IgD-negative memory B cell (primary cell): Measurements from ENCODE around the gene ZNF423. TPM values are rescaled to one million over a fixed set of nuclear protein-coding genes. Genes with fewer than 3 reads are reported as not detected.
A peak's percentile ranks its signal among the peaks of the same experiment; 100 is the strongest.

ENCODE experiments used
- H3K27ac Mint-ChIP-seq, 3 donors: one replicate each; pipeline ENCODE4 v1.8.0; 2020 to 2022; ENCODE audit warnings: mild to moderate bottlenecking in 3 of 3, mixed read lengths in 3 of 3, moderate library complexity in 1 of 3
- H3K27me3 Mint-ChIP-seq: one replicate; pipeline ENCODE4 v1.8.0; 2021; ENCODE audit warnings: mixed read lengths
- H3K36me3 Mint-ChIP-seq: one replicate; pipeline ENCODE4 v1.8.0; 2020; ENCODE audit warnings: mild to moderate bottlenecking, mixed read lengths
- H3K4me1 Mint-ChIP-seq, 3 donors: one replicate each; pipeline ENCODE4 v1.8.0; 2020 to 2022; ENCODE audit warnings: mixed read lengths in 3 of 3, mild to moderate bottlenecking in 1 of 3
- H3K4me3 Mint-ChIP-seq, 4 donors: one replicate each; pipeline ENCODE4 v1.8.0; 2020 to 2022; ENCODE audit warnings: mild to moderate bottlenecking in 4 of 4, mixed read lengths in 4 of 4, moderate library complexity in 3 of 4
- H3K9me3 Mint-ChIP-seq, 3 donors: one replicate each; pipeline ENCODE4 v1.8.0; 2020 to 2021; ENCODE audit warnings: mixed read lengths in 3 of 3, mild to moderate bottlenecking in 1 of 3
- polyA plus RNA-seq: library from polyadenylated mRNA; unstranded; fragments of 300-500 nt; fragmentation: Illumina TruSeq; gene quantifications from one replicate; pipeline ENCODE4 v1.2.3, GENCODE V29; 2021

The ZNF423 gene
- polyA plus RNA-seq, 1 donor from 2014 or later, result not detected

DNA sequence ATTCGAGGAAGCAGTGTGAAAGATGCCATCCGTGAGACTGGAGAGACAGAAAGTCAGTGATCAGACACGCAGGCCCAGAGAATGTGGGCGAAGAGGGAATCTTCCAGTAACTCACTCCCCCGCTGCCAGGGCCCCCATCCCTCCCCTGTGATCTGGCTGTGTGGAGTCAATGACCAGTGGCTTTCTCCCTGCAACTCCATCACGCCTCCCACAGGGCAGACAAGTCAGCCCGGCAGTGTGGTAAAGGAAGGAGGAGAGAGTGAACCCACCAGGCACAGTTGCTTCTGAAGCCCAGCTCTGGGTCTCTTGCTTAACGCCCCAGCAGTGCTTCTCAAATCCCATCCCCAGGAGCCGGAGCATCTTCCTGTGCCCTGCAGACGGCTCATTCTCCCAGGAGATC lies 142.1 kb downstream of the ZNF423 start:
- peaks cover 1% of the 10 kb centered on the region for H3K27me3 Mint-ChIP-seq
- peaks cover 0 to 4% (median 0%) of the 10 kb centered on the region in 3 donors for H3K9me3 Mint-ChIP-seq
- H3K4me1 Mint-ChIP-seq, result no peaks in the 10 kb centered on the region
- H3K36me3 Mint-ChIP-seq, result no peaks in the 10 kb centered on the region
- peak overlapping the region in 1 of 4 donors; percentile 56 for H3K4me3 Mint-ChIP-seq
- no peak overlapping the region for H3K27ac Mint-ChIP-seq

DNA sequence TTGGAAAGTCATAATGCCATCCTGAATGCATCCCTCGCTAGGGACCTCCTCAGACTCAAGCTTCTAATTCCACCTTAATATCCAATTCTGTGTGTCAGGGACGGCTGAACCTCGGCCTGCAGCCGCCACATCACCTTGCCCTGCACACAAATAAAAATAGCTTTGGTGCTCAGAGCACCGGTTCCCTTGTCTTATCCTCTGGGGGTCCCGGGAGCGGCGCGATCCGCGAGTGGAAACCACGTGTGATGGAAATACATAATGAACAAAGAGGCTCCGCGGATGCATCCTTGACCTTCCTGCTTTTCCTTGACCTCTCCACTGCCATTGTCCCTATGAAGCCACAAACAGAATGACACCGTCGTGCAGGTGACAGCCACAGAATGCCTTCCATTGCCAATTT lies 143.4 kb downstream of the ZNF423 start:
- H3K4me3 Mint-ChIP-seq, result no peak overlapping the region
- H3K4me1 Mint-ChIP-seq, result no peaks in the 10 kb centered on the region
- H3K36me3 Mint-ChIP-seq, result no peaks in the 10 kb centered on the region
- peaks cover 0 to 1% (median 0%) of the 10 kb centered on the region in 3 donors for H3K9me3 Mint-ChIP-seq
- H3K27ac Mint-ChIP-seq, result no peak overlapping the region
- H3K27me3 Mint-ChIP-seq, result peaks cover 1% of the 10 kb centered on the region

DNA sequence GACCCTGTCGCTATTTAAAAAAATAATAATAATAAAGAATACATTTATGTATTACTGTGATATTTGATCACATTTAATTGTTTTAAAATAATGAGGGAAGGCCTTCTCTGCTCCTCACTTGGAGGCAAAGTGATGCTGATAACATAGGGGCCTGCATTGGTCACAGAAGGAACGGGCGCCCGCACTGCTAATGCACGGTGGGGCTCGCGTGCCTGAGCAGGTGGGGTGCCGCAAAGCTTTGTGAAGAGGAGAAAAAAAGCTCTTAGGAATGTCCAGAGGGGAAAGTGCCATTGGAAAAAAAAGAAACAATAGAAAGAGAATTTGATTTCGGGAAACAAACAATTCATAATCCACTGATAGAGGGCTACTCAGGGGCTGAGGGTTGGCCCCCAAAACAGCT lies 143.8 kb downstream of the ZNF423 start:
- Mint-ChIP-seq H3K4me1 (no peaks in the 10 kb centered on the region), H3K9me3 (peaks cover 0 to 1% (median 0%) of the 10 kb centered on the region in 3 donors), H3K27me3 (peaks cover 1% of the 10 kb centered on the region), H3K27ac (no peak overlapping the region), H3K36me3 (no peaks in the 10 kb centered on the region), H3K4me3 (no peak overlapping the region)

DNA sequence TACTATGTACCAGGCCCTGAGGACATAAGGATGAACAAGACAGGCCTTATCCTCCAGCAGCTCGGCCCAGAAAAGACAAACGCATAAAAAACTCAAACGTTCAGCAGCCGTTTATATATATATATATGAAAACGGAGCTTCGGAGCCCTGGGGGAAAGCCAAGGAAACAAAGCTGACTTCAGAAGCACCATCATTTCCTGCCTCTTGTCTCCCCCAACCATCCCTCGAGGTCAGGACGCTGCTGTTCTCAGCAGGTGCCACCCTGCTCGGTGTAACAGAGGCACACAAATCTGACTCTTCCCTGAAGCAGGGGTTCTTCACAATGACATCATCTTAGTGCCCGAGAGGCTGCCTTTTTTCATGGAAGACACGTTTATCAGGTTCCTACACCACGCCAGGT lies 146.9 kb downstream of the ZNF423 start:
- H3K4me3 Mint-ChIP-seq, result no peak overlapping the region
- peaks cover 0 to 1% (median 0%) of the 10 kb centered on the region in 3 donors for H3K9me3 Mint-ChIP-seq
- H3K4me1 Mint-ChIP-seq, result no peaks in the 10 kb centered on the region
- no peaks in the 10 kb centered on the region for H3K36me3 Mint-ChIP-seq
- no peaks in the 10 kb centered on the region for H3K27me3 Mint-ChIP-seq
- no peak overlapping the region for H3K27ac Mint-ChIP-seq

DNA sequence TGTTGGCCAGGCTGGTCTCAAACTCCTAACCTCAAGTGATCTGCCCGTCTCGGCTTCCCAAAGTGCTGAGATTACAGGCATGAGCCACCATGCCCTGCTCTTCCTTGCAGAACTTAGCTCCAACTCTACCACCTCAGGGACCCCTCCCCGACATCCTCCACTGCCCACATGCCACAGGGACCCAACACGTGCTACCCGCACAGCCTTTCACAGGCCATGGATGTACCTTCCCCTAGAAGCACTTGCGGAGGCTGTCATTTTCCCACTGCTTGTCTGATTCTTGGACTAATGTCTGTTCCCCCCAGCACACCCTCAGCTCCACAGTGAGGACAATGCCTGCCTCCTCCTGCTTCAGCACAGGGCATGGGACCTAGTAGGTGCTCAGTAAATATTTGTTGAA lies 147.4 kb downstream of the ZNF423 start:
- peaks cover 0 to 1% (median 0%) of the 10 kb centered on the region in 3 donors for H3K9me3 Mint-ChIP-seq
- H3K36me3 Mint-ChIP-seq, result no peaks in the 10 kb centered on the region
- no peak overlapping the region for H3K4me3 Mint-ChIP-seq
- H3K27ac Mint-ChIP-seq, result no peak overlapping the region
- no peaks in the 10 kb centered on the region for H3K4me1 Mint-ChIP-seq
- no peaks in the 10 kb centered on the region for H3K27me3 Mint-ChIP-seq

DNA sequence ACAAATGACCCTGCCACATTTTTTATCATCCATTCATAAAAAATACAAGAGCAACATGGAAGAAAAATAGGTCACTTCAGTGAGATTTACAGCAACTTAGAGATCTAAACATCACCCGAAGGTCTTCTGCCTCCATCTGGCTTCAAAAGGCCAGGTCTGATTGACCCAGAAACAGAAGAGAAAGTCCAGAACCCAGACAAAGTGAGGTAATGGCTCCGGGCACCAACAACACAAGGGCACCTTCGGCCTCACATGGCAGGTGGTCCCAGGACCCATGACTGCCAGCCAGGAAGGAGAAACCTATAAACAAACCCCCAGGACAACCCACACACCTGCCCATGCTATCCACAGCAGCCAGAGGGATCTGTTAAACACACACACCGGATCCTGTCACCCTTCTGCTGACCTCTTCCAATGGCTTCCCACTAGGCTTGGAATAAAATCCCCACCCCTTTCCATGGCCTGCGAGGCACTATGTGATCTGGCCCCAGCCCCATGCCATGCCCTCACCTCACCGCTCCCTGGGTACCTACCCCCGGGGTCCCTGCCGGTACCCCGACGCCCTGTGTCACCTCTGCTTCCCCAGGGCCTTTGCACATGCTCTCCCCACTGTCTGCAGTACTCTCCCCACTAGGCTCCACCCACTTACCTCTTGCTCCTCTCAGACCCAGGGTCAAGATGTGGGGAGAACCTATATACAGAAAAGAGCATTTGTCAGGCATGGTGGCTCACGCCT lies 149.1 kb downstream of the ZNF423 start:
- H3K4me3 Mint-ChIP-seq, result no peak overlapping the region
- no peaks in the 10 kb centered on the region for H3K27me3 Mint-ChIP-seq
- no peaks in the 10 kb centered on the region for H3K9me3 Mint-ChIP-seq

DNA sequence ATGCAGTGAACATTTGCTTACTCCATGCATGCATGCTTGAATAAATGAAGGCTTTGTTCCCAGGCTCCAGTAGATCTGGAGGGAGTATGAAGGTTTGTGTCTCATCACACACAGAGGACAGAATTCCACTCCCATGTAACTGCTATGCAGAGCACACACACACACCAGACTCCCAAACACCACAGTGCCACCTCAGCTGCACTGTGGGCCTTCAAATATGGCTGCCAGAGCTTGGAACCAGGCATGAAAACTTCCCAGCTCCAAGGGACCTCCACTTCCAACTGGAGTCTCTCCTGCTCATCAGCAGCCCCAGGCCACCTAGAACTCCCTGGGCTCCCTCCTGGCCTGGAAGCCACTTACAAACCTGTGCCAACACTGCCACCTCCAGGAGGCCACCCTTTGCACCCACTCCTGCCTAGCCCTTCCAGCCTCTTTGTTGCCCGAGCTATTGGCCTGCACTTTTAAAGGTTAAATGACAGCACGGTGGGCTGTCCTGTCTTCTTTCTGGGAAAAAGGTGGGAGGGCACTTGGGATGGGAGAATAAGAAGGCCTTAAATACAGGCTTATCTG lies 151.2 kb downstream of the ZNF423 start:
- Mint-ChIP-seq H3K9me3 (no peaks in the 10 kb centered on the region), H3K27me3 (no peaks in the 10 kb centered on the region), H3K27ac (no peak overlapping the region), H3K36me3 (no peaks in the 10 kb centered on the region), H3K4me3 (no peak overlapping the region), H3K4me1 (peaks cover 0 to 1% (median 0%) of the 10 kb centered on the region in 3 donors)

More for the DNA sequence above, 149.1 kb downstream of the ZNF423 start:
- Mint-ChIP-seq H3K27ac (no peak overlapping the region), H3K36me3 (no peaks in the 10 kb centered on the region), H3K4me1 (no peaks in the 10 kb centered on the region)

DNA sequence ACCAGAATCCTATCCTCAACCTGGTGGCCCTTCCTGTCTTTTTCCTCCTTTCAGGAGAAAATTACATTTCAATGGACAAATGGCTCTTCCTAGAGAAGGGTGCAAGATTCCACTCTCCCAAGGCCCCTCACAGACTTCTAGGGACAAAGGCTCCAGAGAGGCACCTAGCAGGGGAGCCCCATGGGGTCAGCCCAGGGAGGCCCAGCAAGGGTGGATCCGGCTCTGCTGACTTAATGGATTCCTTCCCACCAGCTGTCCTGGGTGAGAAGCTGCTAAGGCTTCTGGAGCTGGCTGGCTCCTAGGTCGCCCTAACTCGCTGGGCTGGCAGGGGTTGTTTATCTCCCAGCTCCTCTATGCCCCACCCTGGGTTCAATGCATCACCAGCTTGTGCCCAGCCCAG lies 152.4 kb downstream of the ZNF423 start:
- no peaks in the 10 kb centered on the region for H3K9me3 Mint-ChIP-seq
- H3K36me3 Mint-ChIP-seq, result no peaks in the 10 kb centered on the region
- H3K4me3 Mint-ChIP-seq, result no peak overlapping the region
- peaks cover 0 to 1% (median 0%) of the 10 kb centered on the region in 3 donors for H3K4me1 Mint-ChIP-seq
- H3K27ac Mint-ChIP-seq, result no peak overlapping the region
- H3K27me3 Mint-ChIP-seq, result peaks cover 2% of the 10 kb centered on the region

DNA sequence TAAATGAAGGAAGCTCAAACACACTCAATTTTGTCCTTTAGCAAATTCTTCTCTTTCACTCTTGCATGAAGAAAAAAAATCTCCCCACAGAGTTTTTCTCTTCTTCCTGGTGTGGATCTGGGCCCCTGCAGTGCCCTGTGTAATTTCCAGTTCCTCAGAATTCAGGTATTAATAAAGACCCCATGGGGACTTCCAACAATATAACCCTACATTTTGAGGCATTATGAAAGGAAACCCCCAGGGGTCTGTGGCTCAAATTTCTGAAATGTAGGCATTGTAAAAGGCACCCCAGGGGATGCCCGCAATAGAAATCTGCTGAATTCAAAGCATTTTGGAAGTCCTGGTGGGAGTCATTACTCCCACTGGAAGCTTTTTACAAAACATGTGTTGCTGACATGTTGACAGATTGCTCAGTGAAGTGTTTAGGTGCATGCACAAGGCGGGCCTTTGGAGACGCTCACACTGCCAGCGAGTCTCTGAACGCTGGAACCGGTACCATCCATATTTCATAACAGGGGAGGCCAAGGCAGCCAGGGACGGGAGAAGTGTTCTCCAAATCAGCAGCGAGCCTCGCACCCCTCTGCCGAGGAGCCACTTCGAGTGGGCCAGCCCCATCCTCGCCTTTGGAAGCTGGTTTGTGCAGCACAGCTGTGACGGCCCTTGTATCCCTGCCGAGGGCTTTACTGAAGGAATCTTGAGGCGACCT lies 154.0 kb downstream of the ZNF423 start:
- no peak overlapping the region for H3K4me3 Mint-ChIP-seq
- H3K36me3 Mint-ChIP-seq, result no peaks in the 10 kb centered on the region
- peaks cover 0 to 1% (median 0%) of the 10 kb centered on the region in 3 donors for H3K4me1 Mint-ChIP-seq
- peaks cover 4% of the 10 kb centered on the region for H3K27me3 Mint-ChIP-seq
- H3K27ac Mint-ChIP-seq, result no peak overlapping the region
- no peaks in the 10 kb centered on the region for H3K9me3 Mint-ChIP-seq

DNA sequence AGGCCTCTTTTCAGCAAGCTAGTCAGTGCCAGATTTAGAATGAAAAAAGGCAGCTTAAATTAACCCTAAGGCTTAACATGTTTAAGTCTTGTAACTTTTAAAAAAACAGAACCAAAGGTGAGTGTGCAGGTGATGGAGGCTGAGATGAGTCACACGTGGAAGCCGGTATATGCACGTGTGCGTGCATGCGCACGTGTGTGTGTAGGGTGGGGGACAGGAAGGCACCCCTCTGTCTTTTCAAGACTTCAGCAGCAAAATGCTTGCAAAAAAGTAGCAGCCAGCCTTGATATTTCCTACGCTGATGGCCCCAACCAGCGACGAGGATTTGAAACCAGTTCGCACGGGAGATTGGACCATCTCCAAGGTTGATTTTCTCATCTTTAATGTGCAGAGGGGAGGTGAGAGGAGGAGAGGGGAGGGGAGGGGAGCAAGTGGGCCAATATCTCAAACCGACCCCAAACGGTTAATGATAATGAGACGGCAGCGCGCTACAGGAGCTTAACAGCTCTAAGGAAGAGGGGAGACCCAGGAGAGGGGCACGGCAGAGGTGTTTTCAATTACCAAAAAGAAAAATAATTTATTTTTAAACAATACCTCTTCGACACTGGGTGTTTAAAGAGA lies 154.7 kb downstream of the ZNF423 start:
- no peak overlapping the region for H3K27ac Mint-ChIP-seq
- H3K9me3 Mint-ChIP-seq, result no peaks in the 10 kb centered on the region
- no peaks in the 10 kb centered on the region for H3K36me3 Mint-ChIP-seq
- peaks cover 4% of the 10 kb centered on the region for H3K27me3 Mint-ChIP-seq
- H3K4me3 Mint-ChIP-seq, result peak overlapping the region in 1 of 4 donors; percentile 66
- peaks cover 0 to 1% (median 0%) of the 10 kb centered on the region in 3 donors for H3K4me1 Mint-ChIP-seq

DNA sequence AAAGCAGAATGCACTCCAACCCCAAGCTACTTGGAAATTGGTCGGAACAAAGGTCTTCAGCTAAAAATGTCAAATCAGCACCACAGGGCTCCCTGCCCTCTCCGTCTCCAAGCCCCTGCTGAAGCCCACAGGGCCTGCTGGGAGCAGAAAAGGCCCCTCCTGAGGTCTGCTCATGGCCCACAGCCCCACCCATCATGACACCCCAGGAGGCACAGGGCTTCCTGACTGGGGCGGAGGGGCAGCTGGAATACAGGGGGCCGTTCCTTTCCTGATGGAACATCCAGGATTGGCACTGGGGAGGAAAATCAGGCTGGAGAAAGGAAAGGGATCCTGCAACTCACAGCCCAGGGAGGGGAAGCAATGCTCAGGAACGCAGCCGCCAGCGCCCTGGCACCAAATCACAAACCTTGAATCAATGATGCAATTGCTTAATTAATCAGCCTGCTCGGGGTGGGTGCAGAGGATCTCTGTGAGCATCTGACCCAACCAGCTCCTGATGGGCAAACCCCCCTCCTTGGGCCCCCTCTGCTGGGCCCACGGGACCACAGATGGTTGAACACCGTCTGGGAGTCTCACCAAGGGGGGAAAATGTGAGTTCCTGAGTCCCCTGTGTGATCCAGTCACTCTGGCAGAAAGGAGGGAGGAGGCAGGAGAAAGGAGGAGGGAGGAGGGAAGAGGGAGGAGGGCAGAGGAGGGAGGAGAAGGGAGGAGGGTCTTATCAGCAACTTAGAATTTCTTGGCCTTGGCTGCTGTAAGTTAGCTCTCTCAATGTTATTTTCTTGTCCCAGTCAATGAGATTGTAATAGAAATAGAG lies 155.5 kb downstream of the ZNF423 start:
- Mint-ChIP-seq H3K36me3 (no peaks in the 10 kb centered on the region), H3K27ac (no peak overlapping the region), H3K27me3 (peaks cover 4% of the 10 kb centered on the region), H3K9me3 (no peaks in the 10 kb centered on the region), H3K4me3 (peak overlapping the region in 1 of 4 donors; percentile 66), H3K4me1 (peaks cover 0 to 1% (median 0%) of the 10 kb centered on the region in 3 donors)

DNA sequence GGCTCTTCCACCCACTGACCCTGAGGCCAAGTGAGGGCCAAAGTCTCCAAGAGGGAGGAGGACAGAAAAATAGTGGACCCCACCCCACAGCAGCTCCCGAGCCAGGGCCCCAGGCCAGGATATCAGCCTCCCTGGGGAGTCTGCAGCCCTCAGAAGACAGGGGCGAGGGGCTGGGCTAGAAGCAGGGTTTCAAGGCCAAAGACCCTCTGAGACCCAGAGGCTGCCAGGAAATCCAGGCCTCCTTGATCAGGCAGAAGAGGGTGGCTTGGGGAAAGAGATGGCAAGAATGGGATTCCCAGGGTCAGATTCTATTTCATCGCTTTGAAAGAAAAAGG lies 156.1 kb downstream of the ZNF423 start:
- no peaks in the 10 kb centered on the region for H3K36me3 Mint-ChIP-seq
- H3K27ac Mint-ChIP-seq, result no peak overlapping the region
- H3K27me3 Mint-ChIP-seq, result peaks cover 4% of the 10 kb centered on the region
- no peak overlapping the region for H3K4me3 Mint-ChIP-seq
- no peaks in the 10 kb centered on the region for H3K9me3 Mint-ChIP-seq
- peaks cover 0 to 1% (median 0%) of the 10 kb centered on the region in 3 donors for H3K4me1 Mint-ChIP-seq

DNA sequence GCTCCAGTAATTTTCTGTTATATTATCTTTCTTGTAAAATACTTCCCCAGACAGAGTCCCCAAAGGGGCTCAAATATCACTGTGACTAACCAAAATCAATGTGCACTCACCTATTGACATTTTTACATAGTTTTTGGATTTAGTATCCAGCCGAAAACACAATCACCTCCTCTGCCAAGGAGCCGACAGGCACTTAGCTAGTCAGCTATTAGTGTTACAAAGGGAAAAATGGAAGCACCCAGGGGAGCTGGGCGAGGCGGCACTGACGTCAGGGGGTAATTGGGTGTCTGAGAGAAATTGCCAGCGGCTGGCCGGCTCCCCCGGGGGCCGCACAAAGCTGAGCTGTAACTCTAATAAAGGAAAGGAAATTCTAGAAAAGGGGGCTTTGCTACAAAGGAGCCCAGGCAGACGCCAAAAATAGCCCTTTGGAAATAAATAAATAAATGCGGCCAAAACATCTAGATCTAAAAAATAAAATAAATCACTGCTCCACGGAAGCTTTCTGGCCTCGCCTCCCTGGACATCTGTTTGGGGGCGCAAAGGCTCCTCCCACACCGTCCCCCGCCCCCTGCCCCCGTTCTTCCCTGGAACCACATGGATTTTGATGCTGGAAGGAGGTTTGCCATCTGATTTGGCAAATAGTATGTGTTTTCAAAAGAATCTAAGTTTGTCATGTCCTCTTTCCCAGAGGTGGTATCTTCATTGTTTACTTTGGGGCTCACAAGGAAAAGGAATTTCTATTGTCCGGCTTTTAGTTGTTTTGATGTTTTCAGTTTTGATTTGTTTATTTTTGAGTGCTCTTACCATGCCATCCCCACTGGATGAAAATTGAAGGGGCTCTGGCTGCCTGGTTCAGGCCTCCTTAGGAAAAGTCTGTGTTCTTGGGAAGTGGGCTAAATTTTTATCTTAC lies 156.7 kb downstream of the ZNF423 start:
- H3K36me3 Mint-ChIP-seq, result no peaks in the 10 kb centered on the region
- no peak overlapping the region for H3K27ac Mint-ChIP-seq
- no peaks in the 10 kb centered on the region for H3K9me3 Mint-ChIP-seq
- peaks cover 0 to 1% (median 0%) of the 10 kb centered on the region in 3 donors for H3K4me1 Mint-ChIP-seq
- no peak overlapping the region for H3K4me3 Mint-ChIP-seq
- H3K27me3 Mint-ChIP-seq, result peaks cover 4% of the 10 kb centered on the region

DNA sequence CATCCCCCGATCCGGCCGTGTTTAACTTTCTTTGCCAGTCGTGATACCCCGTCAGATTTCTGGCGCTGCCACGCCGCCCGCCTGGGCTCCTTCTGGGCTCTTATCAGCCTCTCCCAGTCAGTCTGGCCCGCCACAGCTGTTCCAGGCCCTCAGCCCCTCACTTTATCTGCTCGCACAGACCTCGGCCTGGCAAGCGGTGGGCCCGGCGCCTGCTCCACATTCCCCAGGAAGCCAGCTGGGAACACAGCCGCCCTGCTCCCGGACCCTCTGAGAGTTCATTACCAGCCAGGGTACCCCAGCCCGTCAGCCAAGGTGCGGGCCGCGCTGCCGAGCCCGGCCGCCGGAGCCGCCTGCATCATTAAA lies 157.5 kb downstream of the ZNF423 start:
- Mint-ChIP-seq H3K27ac (no peak overlapping the region), H3K4me3 (no peak overlapping the region), H3K4me1 (peaks cover 0 to 1% (median 0%) of the 10 kb centered on the region in 3 donors), H3K36me3 (no peaks in the 10 kb centered on the region), H3K9me3 (no peaks in the 10 kb centered on the region), H3K27me3 (peaks cover 4% of the 10 kb centered on the region)
